ENCODE results near the gene PREX1. TPM values are rescaled to one million over a fixed set of nuclear protein-coding genes. Genes with fewer than 3 reads are reported as not detected.

Gene PREX1
- total and polyA plus RNA-seq, 2 donors (not counting 1 experiment from before 2014, with no cell fraction given), result 1.0 to 3.1 TPM

DNA sequence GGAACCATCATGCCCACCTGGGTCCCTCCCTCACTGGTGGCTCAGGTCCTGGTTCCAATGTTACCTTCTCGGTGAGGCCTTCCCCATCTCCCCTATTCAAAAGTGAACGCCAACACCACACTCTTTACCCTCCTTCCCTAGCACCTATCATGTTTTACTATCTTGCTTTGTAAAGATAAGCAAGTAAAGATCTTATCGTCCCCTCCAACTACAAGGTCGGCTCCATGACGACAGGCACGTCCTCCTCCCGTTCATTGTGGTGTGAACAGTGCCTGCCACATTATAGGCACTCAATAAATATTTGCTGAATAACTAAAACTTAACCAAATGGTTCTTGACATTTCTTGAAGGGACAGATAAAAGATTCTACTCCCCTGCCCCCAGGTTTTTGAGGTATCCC lies 147.1 kb downstream of the PREX1 start:
- Histone ChIP-seq H4K20me1 (ENCODE audit: control insufficient read depth, extremely low read depth, insufficient read depth, low read length) (no peaks in the 10 kb centered on the region), H3K4me2 (ENCODE audit: extremely low read depth, insufficient read depth, low read length) (no peak overlapping the region), H3K79me2 (ENCODE audit: control insufficient read depth, insufficient read depth, low read length) (no peaks in the 10 kb centered on the region), H3K27me3 (ENCODE audit: control insufficient read depth, insufficient read depth, low read length) (no peaks in the 10 kb centered on the region), H3K4me1 (ENCODE audit: control insufficient read depth, extremely low read depth, insufficient read depth, low read length) (peaks cover 22% of the 10 kb centered on the region), H3K4me3 (replicated peaks in 1 of 4; ENCODE audit: control extremely low read depth in 1 of 4, insufficient read depth in 1 of 4, low read depth in 3 of 4, low read length in 4 of 4) (no peak overlapping the region), H2AFZ (ENCODE audit: low read length) (no peak overlapping the region), H3K27ac (ENCODE audit: insufficient read depth, low read length) (no peak overlapping the region), H3K36me3 (ENCODE audit: control insufficient read depth, insufficient read depth, low read length) (no peaks in the 10 kb centered on the region), H3K9ac (ENCODE audit: insufficient read depth, low read length) (no peak overlapping the region), H3K9me3 (ENCODE audit: control insufficient read depth, insufficient read depth, low read depth, low read length) (no peaks in the 10 kb centered on the region)
- no peak for DNase-seq (ENCODE audit: low read depth in 2 of 2)
- TF ChIP-seq, protein P1, sequence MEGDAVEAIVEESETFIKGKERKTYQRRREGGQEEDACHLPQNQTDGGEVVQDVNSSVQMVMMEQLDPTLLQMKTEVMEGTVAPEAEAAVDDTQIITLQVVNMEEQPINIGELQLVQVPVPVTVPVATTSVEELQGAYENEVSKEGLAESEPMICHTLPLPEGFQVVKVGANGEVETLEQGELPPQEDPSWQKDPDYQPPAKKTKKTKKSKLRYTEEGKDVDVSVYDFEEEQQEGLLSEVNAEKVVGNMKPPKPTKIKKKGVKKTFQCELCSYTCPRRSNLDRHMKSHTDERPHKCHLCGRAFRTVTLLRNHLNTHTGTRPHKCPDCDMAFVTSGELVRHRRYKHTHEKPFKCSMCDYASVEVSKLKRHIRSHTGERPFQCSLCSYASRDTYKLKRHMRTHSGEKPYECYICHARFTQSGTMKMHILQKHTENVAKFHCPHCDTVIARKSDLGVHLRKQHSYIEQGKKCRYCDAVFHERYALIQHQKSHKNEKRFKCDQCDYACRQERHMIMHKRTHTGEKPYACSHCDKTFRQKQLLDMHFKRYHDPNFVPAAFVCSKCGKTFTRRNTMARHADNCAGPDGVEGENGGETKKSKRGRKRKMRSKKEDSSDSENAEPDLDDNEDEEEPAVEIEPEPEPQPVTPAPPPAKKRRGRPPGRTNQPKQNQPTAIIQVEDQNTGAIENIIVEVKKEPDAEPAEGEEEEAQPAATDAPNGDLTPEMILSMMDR (conservative IDR thresholded peaks at IDR 0.05 in 1 of 2, IDR thresholded peaks at IDR 0.05 in 1 of 2; ENCODE audit: low read depth in 1 of 2, low read length in 2 of 2), result no peak
- no peak for TF ChIP-seq EZH2 (IDR thresholded peaks at IDR 0.05; ENCODE audit: low read length, missing control alignments)

DNA sequence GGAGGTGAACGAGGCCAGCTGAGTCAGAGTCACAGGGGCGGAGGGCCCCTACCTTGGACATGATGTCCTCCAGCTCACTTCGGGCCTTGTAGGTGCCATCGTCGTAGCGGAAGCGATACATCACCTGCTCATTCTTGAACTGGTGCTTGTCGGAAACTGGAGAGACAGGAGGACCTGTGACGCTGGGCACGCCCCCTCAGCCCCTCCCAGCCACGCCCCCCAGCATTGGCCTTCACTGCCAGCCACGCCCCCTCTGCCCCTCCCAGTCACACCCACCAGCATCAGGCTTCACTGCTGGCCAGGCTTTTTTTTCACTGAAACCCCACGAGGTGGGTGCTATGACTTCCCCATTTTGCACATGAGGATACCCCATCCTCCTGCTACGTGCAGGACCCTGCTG lies 148.2 kb downstream of the PREX1 start:
- Histone ChIP-seq H3K9me3 (ENCODE audit: control insufficient read depth, insufficient read depth, low read depth, low read length) (no peaks in the 10 kb centered on the region), H3K79me2 (ENCODE audit: control insufficient read depth, insufficient read depth, low read length) (no peaks in the 10 kb centered on the region), H3K27ac (ENCODE audit: insufficient read depth, low read length) (no peak overlapping the region), H3K9ac (ENCODE audit: insufficient read depth, low read length) (no peak overlapping the region), H4K20me1 (ENCODE audit: control insufficient read depth, extremely low read depth, insufficient read depth, low read length) (no peaks in the 10 kb centered on the region), H3K4me1 (ENCODE audit: control insufficient read depth, extremely low read depth, insufficient read depth, low read length) (peaks cover 19% of the 10 kb centered on the region), H3K36me3 (ENCODE audit: control insufficient read depth, insufficient read depth, low read length) (no peaks in the 10 kb centered on the region), H3K27me3 (ENCODE audit: control insufficient read depth, insufficient read depth, low read length) (no peaks in the 10 kb centered on the region), H2AFZ (ENCODE audit: low read length) (no peak overlapping the region), H3K4me3 (replicated peaks in 1 of 4; ENCODE audit: control extremely low read depth in 1 of 4, insufficient read depth in 1 of 4, low read depth in 3 of 4, low read length in 4 of 4) (no peak overlapping the region), H3K4me2 (ENCODE audit: extremely low read depth, insufficient read depth, low read length) (no peak overlapping the region)
- TF ChIP-seq EZH2 (IDR thresholded peaks at IDR 0.05; ENCODE audit: low read length, missing control alignments), result no peak
- TF ChIP-seq, protein P1 (conservative IDR thresholded peaks at IDR 0.05 in 1 of 2, IDR thresholded peaks at IDR 0.05 in 1 of 2; ENCODE audit: low read depth in 1 of 2, low read length in 2 of 2), result no peak
- no peak for DNase-seq (ENCODE audit: low read depth in 2 of 2)

DNA sequence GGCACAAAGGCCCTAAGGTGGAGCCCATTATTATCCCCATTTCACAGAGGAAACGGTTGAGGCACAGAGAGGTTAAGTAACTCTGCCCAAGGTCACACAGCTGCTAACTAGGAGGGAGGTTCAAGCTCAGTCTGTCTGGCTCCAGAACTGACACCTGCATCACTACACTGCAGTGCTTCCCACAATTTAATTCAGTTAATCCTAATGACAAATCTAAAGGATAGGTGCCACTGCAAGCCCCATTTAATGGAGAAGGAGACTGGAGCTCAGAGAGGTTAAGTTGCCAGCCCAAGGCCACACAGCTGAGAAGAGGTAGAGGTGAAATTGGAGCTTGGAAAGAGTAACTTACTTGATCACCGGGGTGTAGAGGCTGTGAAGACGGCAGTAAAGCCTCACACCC lies 148.8 kb downstream of the PREX1 start:
- Histone ChIP-seq H3K4me2 (ENCODE audit: extremely low read depth, insufficient read depth, low read length) (no peak overlapping the region), H3K9ac (ENCODE audit: insufficient read depth, low read length) (no peak overlapping the region), H3K27ac (ENCODE audit: insufficient read depth, low read length) (no peak overlapping the region), H3K9me3 (ENCODE audit: control insufficient read depth, insufficient read depth, low read depth, low read length) (no peaks in the 10 kb centered on the region), H3K36me3 (ENCODE audit: control insufficient read depth, insufficient read depth, low read length) (no peaks in the 10 kb centered on the region), H3K4me1 (ENCODE audit: control insufficient read depth, extremely low read depth, insufficient read depth, low read length) (peaks cover 16% of the 10 kb centered on the region), H4K20me1 (ENCODE audit: control insufficient read depth, extremely low read depth, insufficient read depth, low read length) (no peaks in the 10 kb centered on the region), H3K4me3 (replicated peaks in 1 of 4; ENCODE audit: control extremely low read depth in 1 of 4, insufficient read depth in 1 of 4, low read depth in 3 of 4, low read length in 4 of 4) (no peak overlapping the region), H3K79me2 (ENCODE audit: control insufficient read depth, insufficient read depth, low read length) (no peaks in the 10 kb centered on the region), H3K27me3 (ENCODE audit: control insufficient read depth, insufficient read depth, low read length) (no peaks in the 10 kb centered on the region), H2AFZ (ENCODE audit: low read length) (no peak overlapping the region)
- TF ChIP-seq EZH2 (IDR thresholded peaks at IDR 0.05; ENCODE audit: low read length, missing control alignments), result no peak
- TF ChIP-seq, protein P1 (conservative IDR thresholded peaks at IDR 0.05 in 1 of 2, IDR thresholded peaks at IDR 0.05 in 1 of 2; ENCODE audit: low read depth in 1 of 2, low read length in 2 of 2), result no peak
- no peak for DNase-seq (ENCODE audit: low read depth in 2 of 2)

All from fibroblast of lung (primary cell).